CD4-positive, alpha-beta T cell treated with Interleukin-17A for 1 hour (primary cell): Measurements from ENCODE around the gene PKNOX1.
"Not testable (repeated sequence)": the region's sequence is repeated elsewhere in the genome, so short reads cannot be mapped to it uniquely, and the experiment has no call there.

Experiments used
- DNase-seq: peaks from one replicate; pipeline ENCODE4 v3.0.0-alpha.2; 2020

The PKNOX1 gene

GRCh38 chr21:43064265-43064917 lies 90.0 kb downstream of the PKNOX1 start:
- not testable (repeated sequence) for DNase-seq

- DNase-seq, result not testable (repeated sequence)
Observed at GRCh38 chr21:43065991-43066390, 91.6 kb downstream of the PKNOX1 start.

- not testable (repeated sequence) for DNase-seq
Observed at GRCh38 chr21:43066690-43067089, 92.3 kb downstream of the PKNOX1 start.

- not testable (repeated sequence) for DNase-seq
Observed at GRCh38 chr21:43068065-43068464, 93.7 kb downstream of the PKNOX1 start.

GRCh38 chr21:43069682-43070081 lies 95.3 kb downstream of the PKNOX1 start:
- DNase-seq, result not testable (repeated sequence)

- not testable (repeated sequence) for DNase-seq
Observed at GRCh38 chr21:43072742-43073141, 98.4 kb downstream of the PKNOX1 start.

GRCh38 chr21:43074401-43075169 lies 100.2 kb downstream of the PKNOX1 start:
- DNase-seq, result not testable (repeated sequence)

GRCh38 chr21:43075170-43076022 lies 101.0 kb downstream of the PKNOX1 start, which contains the start of gene CBS:
TSS of gene CBS (minus strand) at chr21:43075835. CDS start at chr21:43072193, 3,642 bp downstream.
- not testable (repeated sequence) for DNase-seq

GRCh38 chr21:43076023-43076637 lies 101.8 kb downstream of the PKNOX1 start:
- not testable (repeated sequence) for DNase-seq

GRCh38 chr21:43076643-43077042 lies 102.3 kb downstream of the PKNOX1 start:
- DNase-seq, result not testable (repeated sequence)

- DNase-seq, result not testable (repeated sequence)
Observed at GRCh38 chr21:43082587-43083300, 108.4 kb downstream of the PKNOX1 start.
